ENCODE data around the gene ALG1. TPM values are rescaled to one million over a fixed set of nuclear protein-coding genes. Genes with fewer than 3 reads are reported as not detected.

ALG1 gene
- total and polyA plus RNA-seq, 10 of the 15 experiments (the other 5 are each of a cell fraction or from before 2014, with no cell fraction given), result 1.5 to 43.2 (median 23.8) TPM

- Histone ChIP-seq H3K79me2 (ENCODE audit: control insufficient read depth, insufficient read depth, low read length) (no peaks in the 10 kb centered on the region), H3K4me3 (no peak overlapping the region), H3K4me1 (ENCODE audit: control insufficient read depth, insufficient read depth, low read length) (no peaks in the 10 kb centered on the region), H3K27ac (ENCODE audit: control insufficient read depth, insufficient read depth) (no peak overlapping the region), H4K20me1 (ENCODE audit: control insufficient read depth, insufficient read depth) (no peaks in the 10 kb centered on the region), H3K27me3 (replicated peaks in 1 of 2; ENCODE audit: control insufficient read depth in 2 of 2, insufficient read depth in 2 of 2, low read length in 1 of 2) (no peaks in the 10 kb centered on the region), H2AFZ (ENCODE audit: control insufficient read depth, low read depth, low read length) (no peak overlapping the region), H3K9me3 (replicated peaks; ENCODE audit: control insufficient read depth, insufficient read depth, low read length) (no peaks in the 10 kb centered on the region), H3K4me2 (ENCODE audit: control insufficient read depth, insufficient read depth) (no peak overlapping the region), H3K9ac (ENCODE audit: control insufficient read depth, insufficient read depth, low read length) (no peak overlapping the region), H3K36me3 (ENCODE audit: control insufficient read depth in 2 of 2, insufficient read depth in 2 of 2, low read length in 1 of 2) (no peaks in the 10 kb centered on the region)
- ChIA-PET POLR2A (no interaction called here), RAD21 (ENCODE audit: unreplicated experiment) (no interaction called here), SMC1A (ENCODE audit: uncharacterized antibody, unreplicated experiment) (interaction anchor here (0.6 kb wide), 1 partner anchor 15 kb away, joined by 3 read pairs; no protein-coding TSS in a partner anchor), CTCF (no interaction called here)
- peak; percentile 8 to 29 (median 18); a peak in 2 of 6 replicates for TF ChIP-seq CTCF (IDR thresholded peaks at IDR 0.05 in 2 of 3, conservative IDR thresholded peaks at IDR 0.05 in 1 of 3; ENCODE audit: control insufficient read depth in 2 of 3, extremely low read depth in 1 of 3, insufficient read depth in 1 of 3, low read depth in 3 of 3, low read length in 3 of 3)
- TF ChIP-seq, protein P1, sequence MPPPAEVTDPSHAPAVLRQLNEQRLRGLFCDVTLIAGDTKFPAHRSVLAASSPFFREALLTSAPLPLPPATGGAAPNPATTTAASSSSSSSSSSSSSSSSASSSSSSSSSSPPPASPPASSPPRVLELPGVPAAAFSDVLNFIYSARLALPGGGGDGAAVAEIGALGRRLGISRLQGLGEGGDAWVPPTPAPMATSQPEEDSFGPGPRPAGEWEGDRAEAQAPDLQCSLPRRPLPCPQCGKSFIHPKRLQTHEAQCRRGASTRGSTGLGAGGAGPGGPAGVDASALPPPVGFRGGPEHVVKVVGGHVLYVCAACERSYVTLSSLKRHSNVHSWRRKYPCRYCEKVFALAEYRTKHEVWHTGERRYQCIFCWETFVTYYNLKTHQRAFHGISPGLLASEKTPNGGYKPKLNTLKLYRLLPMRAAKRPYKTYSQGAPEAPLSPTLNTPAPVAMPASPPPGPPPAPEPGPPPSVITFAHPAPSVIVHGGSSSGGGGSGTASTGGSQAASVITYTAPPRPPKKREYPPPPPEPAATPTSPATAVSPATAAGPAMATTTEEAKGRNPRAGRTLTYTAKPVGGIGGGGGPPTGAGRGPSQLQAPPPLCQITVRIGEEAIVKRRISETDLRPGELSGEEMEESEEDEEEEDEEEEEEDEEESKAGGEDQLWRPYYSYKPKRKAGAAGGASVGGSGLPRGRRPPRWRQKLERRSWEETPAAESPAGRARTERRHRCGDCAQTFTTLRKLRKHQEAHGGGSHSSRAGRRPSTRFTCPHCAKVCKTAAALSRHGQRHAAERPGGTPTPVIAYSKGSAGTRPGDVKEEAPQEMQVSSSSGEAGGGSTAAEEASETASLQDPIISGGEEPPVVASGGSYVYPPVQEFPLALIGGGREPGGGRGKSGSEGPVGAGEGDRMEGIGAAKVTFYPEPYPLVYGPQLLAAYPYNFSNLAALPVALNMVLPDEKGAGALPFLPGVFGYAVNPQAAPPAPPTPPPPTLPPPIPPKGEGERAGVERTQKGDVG (CRISPR knock-in tag; IDR thresholded peaks at IDR 0.05), result no peak
- in situ Hi-C loops (cut with MboI) (no loop called here), intact Hi-C loops (cut with micrococcal nuclease; ENCODE audit: unreplicated experiment) (no loop called here)
- no peak for DNase-seq (ENCODE audit: low read depth, low spot score)
- FAIRE-seq, result no peak
- WGBS (ENCODE audit: insufficient coverage, insufficient replicate concordance, low lambda C conversion rate, missing lambda C conversion rate), result 70% methylated on average over 17 of the region's 17 CpGs
- peak; percentile 28; the same call in 1 of the 3 replicates for ATAC-seq
- BruUV-seq (replicated peaks), result no TSS peak
Observed at GRCh38 chr16:5025171-5025632, 46.4 kb upstream of the ALG1 start.

All from GM12878 (cell line).